Mammary epithelial cell (primary cell): ENCODE data around the gene BCAS3.
A peak's percentile ranks its signal among the peaks of the same experiment; 100 is the strongest.

Source experiments
- EZH2 ChIP-seq: IDR thresholded peaks from 2 replicates; pipeline ENCODE4 v1.6.1; 2012; ENCODE audit warnings: low read length, inconsistent platforms, borderline replicate concordance
- TF ChIP-seq, protein P1 (sequence below), 2 donors: IDR thresholded peaks in 1 of 2; conservative IDR thresholded peaks in 1 of 2; 2 replicates each; pipeline ENCODE4 v1.5.1; 2011 to 2012; ENCODE audit warnings: inconsistent platforms in 2 of 2, low read length in 2 of 2, mild to moderate bottlenecking in 2 of 2, control low read depth in 1 of 2, low read depth in 1 of 2; ENCODE audit not compliant: insufficient read depth in 1 of 2; ENCODE audit errors: extremely low read depth in 1 of 2

DNA sequence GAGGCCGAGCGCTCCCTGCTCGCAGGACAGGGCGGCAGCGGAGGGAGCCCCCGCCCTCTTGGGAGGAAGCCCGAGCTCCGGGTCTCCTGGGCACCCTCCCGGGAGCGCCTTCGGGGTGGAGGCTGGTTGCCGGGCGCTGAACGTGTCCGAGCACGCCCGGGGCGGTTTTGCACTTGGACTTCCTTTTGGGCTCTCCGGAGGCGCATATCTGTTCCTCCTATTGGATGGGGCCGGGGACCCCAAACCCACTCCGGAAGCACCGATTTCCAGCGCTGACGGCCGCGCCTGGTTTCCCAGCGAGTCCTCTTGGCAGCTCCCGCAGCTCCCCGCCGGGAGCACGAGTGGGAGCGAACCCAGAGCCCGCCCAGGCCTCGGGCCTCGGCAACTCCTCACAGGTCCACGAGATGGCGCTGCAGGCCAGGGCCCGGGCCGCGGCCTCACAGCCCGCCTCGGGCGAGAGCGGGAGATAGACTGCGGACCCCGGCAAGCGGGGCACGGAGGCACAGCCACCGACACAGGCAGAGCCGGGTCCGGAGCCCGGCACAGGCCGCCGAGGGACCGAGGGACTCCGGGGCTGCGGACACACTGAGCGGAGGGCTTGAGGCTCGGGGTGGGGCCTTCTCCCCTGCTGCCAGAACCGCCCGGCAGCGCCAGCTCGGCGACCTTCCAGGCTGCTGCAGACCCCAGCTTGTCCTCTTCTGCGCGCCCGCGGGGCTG, 734.6 kb downstream of the BCAS3 start:
- TF ChIP-seq, protein P1, sequence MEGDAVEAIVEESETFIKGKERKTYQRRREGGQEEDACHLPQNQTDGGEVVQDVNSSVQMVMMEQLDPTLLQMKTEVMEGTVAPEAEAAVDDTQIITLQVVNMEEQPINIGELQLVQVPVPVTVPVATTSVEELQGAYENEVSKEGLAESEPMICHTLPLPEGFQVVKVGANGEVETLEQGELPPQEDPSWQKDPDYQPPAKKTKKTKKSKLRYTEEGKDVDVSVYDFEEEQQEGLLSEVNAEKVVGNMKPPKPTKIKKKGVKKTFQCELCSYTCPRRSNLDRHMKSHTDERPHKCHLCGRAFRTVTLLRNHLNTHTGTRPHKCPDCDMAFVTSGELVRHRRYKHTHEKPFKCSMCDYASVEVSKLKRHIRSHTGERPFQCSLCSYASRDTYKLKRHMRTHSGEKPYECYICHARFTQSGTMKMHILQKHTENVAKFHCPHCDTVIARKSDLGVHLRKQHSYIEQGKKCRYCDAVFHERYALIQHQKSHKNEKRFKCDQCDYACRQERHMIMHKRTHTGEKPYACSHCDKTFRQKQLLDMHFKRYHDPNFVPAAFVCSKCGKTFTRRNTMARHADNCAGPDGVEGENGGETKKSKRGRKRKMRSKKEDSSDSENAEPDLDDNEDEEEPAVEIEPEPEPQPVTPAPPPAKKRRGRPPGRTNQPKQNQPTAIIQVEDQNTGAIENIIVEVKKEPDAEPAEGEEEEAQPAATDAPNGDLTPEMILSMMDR (conservative IDR thresholded peaks at IDR 0.05 in 1 of 2, IDR thresholded peaks at IDR 0.05 in 1 of 2; ENCODE audit: extremely low read depth in 1 of 2, insufficient read depth in 1 of 2, low read depth in 1 of 2, low read length in 2 of 2) = peak; percentile 68 to 98
- no peak for TF ChIP-seq EZH2
